PC-9 (cell line): ENCODE results near the gene ELMOD1. TPM values are rescaled to one million over a fixed set of nuclear protein-coding genes. Genes with fewer than 3 reads are reported as not detected.

Experiments used
- BruUV-seq: library from RNA; stranded (reverse); fragments of 400-500 nt; replicated peaks from 2 replicates; lab custom pipeline; 2021; lab: Mats Ljungman, UMichigan
- CTCF ChIA-PET: fragments of 300-600 bp; sonication (Branson Sonifier 250); formaldehyde crosslinking; loops from one replicate; lab custom pipeline; 2022; ENCODE audit warnings: antibody characterized with exemption; lab: Charles Lee
- POLR2A ChIA-PET: fragments of 300-600 bp; sonication (Branson Sonifier 250); formaldehyde crosslinking; loops from one replicate; lab custom pipeline; 2022; ENCODE audit warnings: antibody characterized with exemption; ENCODE audit not compliant: unreplicated experiment; lab: Charles Lee
- DNase-seq, 2 experiments: peaks; one replicate each; pipeline versions ENCODE4 v3.0.0 to v3.0.0-alpha.2; 2015 to 2022; ENCODE audit warnings: mixed read lengths in 1 of 2
- H2AFZ ChIP-seq: fragments of 200-600 bp; sonication (generic); 2 replicates; pipeline ENCODE4 v1.8.1; 2017; ENCODE audit warnings: antibody characterized with exemption
- H3F3A ChIP-seq: fragments of 200-600 bp; sonication (generic); 2 replicates; pipeline ENCODE4 v1.8.1; 2017; ENCODE audit warnings: antibody characterized with exemption, mild to moderate bottlenecking, low read depth; ENCODE audit not compliant: insufficient read depth
- H3K27ac ChIP-seq: fragments of 200-600 bp; sonication (generic); 2 replicates; pipeline ENCODE4 v1.6.1; 2016; ENCODE audit warnings: mixed run types
- H3K27me3 ChIP-seq: fragments of 200-600 bp; sonication (generic); 2 replicates; pipeline ENCODE4 v1.6.1; 2016; ENCODE audit warnings: low read depth, mixed run types; ENCODE audit not compliant: insufficient read depth
- H3K36me3 ChIP-seq: fragments of 200-600 bp; sonication (generic); 2 replicates; pipeline ENCODE4 v1.6.1; 2016; ENCODE audit warnings: low read depth, mixed run types
- H3K4me1 ChIP-seq: fragments of 200-600 bp; sonication (generic); replicated peaks from 2 replicates; pipeline ENCODE4 v1.6.1; 2016; ENCODE audit warnings: mixed run types; ENCODE audit not compliant: insufficient read depth
- H3K4me2 ChIP-seq: fragments of 200-600 bp; sonication (generic); 2 replicates; pipeline ENCODE4 v1.6.1; 2017; ENCODE audit warnings: mixed run types
- H3K4me3 ChIP-seq: fragments of 200-600 bp; sonication (generic); 2 replicates; pipeline ENCODE4 v1.6.1; 2016; ENCODE audit warnings: mixed run types
- H3K79me2 ChIP-seq: fragments of 200-600 bp; sonication (generic); 2 replicates; pipeline ENCODE4 v1.6.1; 2017; ENCODE audit warnings: low read depth, mixed run types
- H3K9me2 ChIP-seq: fragments of 200-600 bp; sonication (generic); 2 replicates; pipeline ENCODE4 v1.8.1; 2017; ENCODE audit warnings: mild to moderate bottlenecking; ENCODE audit not compliant: insufficient read depth
- H3K9me3 ChIP-seq: fragments of 200-600 bp; sonication (generic); 2 replicates; pipeline ENCODE4 v1.8.1; 2016; ENCODE audit warnings: low read depth; ENCODE audit not compliant: insufficient read depth
- H4K20me1 ChIP-seq: fragments of 200-600 bp; sonication (generic); 2 replicates; pipeline ENCODE4 v1.8.1; 2017; ENCODE audit not compliant: insufficient read depth
- CTCF ChIP-seq: fragments of 200-600 bp; sonication (generic); conservative IDR thresholded peaks from 2 replicates; pipeline ENCODE4 v1.6.1; 2017; ENCODE audit warnings: mixed run types, antibody characterized with exemption, mild to moderate bottlenecking, moderate library complexity
- EZH2 ChIP-seq: fragments of 200-600 bp; sonication (generic); IDR thresholded peaks from 2 replicates; pipeline ENCODE4 v1.8.0; 2017; ENCODE audit warnings: antibody characterized with exemption, low read depth
- intact Hi-C: fragments of 100-400 bp; cut with micrococcal nuclease; formaldehyde crosslinking; loops from one replicate; pipeline ENCODE4 v1.10.0; 2022; ENCODE audit not compliant: unreplicated experiment
- total RNA-seq: library from RNA; stranded (reverse); gene quantifications from 2 replicates; pipeline ENCODE4 v1.2.3, GENCODE V29; 2021

The ELMOD1 gene
- total RNA-seq, 1 experiment from 2014 or later, result not detected

GRCh38 chr11:107566569-107566968 is 24.4 kb upstream of the ELMOD1 start:
- intact Hi-C loops, result no loop called here
- Histone ChIP-seq H3K79me2 (peaks cover 26% of the 10 kb centered on the region), H3K27me3 (no peaks in the 10 kb centered on the region), H3K9me3 (no peaks in the 10 kb centered on the region), H2AFZ (peak overlapping the region; percentile 98), H3F3A (peaks cover 26% of the 10 kb centered on the region), H3K4me2 (peak overlapping the region; percentile 93; the same call in 1 of the 2 replicates), H3K27ac (no peak overlapping the region), H3K4me1 (peaks cover 39% of the 10 kb centered on the region), H3K36me3 (no peaks in the 10 kb centered on the region), H3K4me3 (peak overlapping the region; percentile 83; the same call in 1 of the 2 replicates), H4K20me1 (no peaks in the 10 kb centered on the region), H3K9me2 (no peaks in the 10 kb centered on the region)
- TF ChIP-seq EZH2 (no peak), CTCF (no peak)
- CTCF ChIA-PET, result no interaction called here
- no TSS peak for BruUV-seq
- POLR2A ChIA-PET, result no interaction called here
- no peak for DNase-seq

GRCh38 chr11:107567739-107568335 is 23.1 kb upstream of the ELMOD1 start:
- Histone ChIP-seq H3K79me2 (peaks cover 19% of the 10 kb centered on the region), H2AFZ (no peak overlapping the region), H3K4me3 (no peak overlapping the region), H3K36me3 (no peaks in the 10 kb centered on the region), H3K4me1 (peaks cover 27% of the 10 kb centered on the region), H4K20me1 (no peaks in the 10 kb centered on the region), H3K27ac (no peak overlapping the region), H3K9me3 (no peaks in the 10 kb centered on the region), H3F3A (peaks cover 14% of the 10 kb centered on the region), H3K4me2 (no peak overlapping the region), H3K27me3 (no peaks in the 10 kb centered on the region), H3K9me2 (no peaks in the 10 kb centered on the region)
- BruUV-seq, result no TSS peak
- POLR2A ChIA-PET, result no interaction called here
- DNase-seq, result no peak
- intact Hi-C loops, result no loop called here
- no peak for TF ChIP-seq EZH2
- TF ChIP-seq CTCF, result no peak
- CTCF ChIA-PET, result interaction anchor here (0.6 kb wide), 1 partner anchor 274 kb away, joined by 4 read pairs; no protein-coding TSS in a partner anchor

- peaks cover 3% of the 10 kb centered on the region for H3K79me2 ChIP-seq
- H3K27me3 ChIP-seq, result no peaks in the 10 kb centered on the region
- no peaks in the 10 kb centered on the region for H4K20me1 ChIP-seq
- H3K4me3 ChIP-seq, result no peak overlapping the region
- no peak for TF ChIP-seq CTCF
- TF ChIP-seq EZH2, result no peak
- H3F3A ChIP-seq, result peaks cover 5% of the 10 kb centered on the region; the same call in 1 of the 2 replicates
- BruUV-seq, result no TSS peak
- CTCF ChIA-PET, result no interaction called here
- intact Hi-C loops, result no loop called here
- DNase-seq, result no peak
- H3K9me2 ChIP-seq, result no peaks in the 10 kb centered on the region
- POLR2A ChIA-PET, result no interaction called here
- H2AFZ ChIP-seq, result no peak overlapping the region
- H3K27ac ChIP-seq, result no peak overlapping the region
- H3K4me1 ChIP-seq, result peaks cover 8% of the 10 kb centered on the region
- H3K9me3 ChIP-seq, result no peaks in the 10 kb centered on the region
- no peaks in the 10 kb centered on the region for H3K36me3 ChIP-seq
- no peak overlapping the region for H3K4me2 ChIP-seq
These were observed 20.9 kb upstream of the ELMOD1 start for GRCh38 chr11:107570015-107570414.
